ENCODE results near the gene APBB2. TPM values are rescaled to one million over a fixed set of nuclear protein-coding genes. Genes with fewer than 3 reads are reported as not detected.
"Not testable (repeated sequence)": the region's sequence is repeated elsewhere in the genome, so short reads cannot be mapped to it uniquely, and the experiment has no call there.

The APBB2 gene
- total RNA-seq, 2 experiments from 2014 or later = 0.93 to 13.6 TPM

DNA sequence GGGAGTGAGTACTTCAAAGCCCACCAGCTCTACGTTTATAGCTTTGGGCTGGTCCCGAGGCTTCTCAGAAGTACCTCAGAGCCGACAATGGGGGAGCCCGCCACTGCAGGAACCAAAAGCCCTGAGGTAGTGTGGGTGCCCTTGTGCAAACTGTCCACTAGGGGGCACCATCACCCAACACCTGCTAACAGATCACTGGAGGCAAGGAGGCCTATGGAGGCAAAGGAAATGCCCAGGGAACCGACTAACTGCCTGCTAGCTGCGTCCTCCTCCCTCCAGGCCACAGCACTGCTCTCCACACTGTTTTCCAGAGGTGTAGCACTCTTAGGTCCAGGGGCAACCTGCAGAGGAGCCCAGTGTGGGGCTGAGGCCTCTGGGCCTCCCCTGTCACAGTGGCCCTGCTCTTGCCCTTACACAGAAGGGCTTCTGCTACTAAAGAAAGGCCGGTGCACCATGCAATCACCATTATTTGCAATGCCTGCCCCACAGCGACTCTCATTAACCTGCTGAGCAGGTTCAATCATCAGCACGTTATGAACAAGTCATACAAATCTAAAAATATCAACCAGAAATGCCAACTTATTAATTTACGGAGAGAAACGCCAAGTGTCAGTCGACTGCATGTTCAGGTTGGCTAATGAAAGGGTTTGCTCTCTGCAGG, 305.5 kb downstream of the APBB2 start:
- CTCF ChIA-PET = interaction anchor here (1.2 to 6.0 kb wide), 7 partner anchors 9 to 305 kb away, joined by 3 to 26 read pairs (median 5); partner anchors contain the start of gene APBB2
- DNase-seq = peak; percentile 79
- peak; percentile 85 for ATAC-seq
- Mint-ChIP-seq H3K27me3 (no peaks in the 10 kb centered on the region), H3K9me3 (ENCODE audit: low read depth) (no peaks in the 10 kb centered on the region), H3K4me3 (no peak overlapping the region), H3K36me3 (no peaks in the 10 kb centered on the region), H3K4me1 (peaks cover 13% of the 10 kb centered on the region), H3K27ac (no peak overlapping the region)

DNA sequence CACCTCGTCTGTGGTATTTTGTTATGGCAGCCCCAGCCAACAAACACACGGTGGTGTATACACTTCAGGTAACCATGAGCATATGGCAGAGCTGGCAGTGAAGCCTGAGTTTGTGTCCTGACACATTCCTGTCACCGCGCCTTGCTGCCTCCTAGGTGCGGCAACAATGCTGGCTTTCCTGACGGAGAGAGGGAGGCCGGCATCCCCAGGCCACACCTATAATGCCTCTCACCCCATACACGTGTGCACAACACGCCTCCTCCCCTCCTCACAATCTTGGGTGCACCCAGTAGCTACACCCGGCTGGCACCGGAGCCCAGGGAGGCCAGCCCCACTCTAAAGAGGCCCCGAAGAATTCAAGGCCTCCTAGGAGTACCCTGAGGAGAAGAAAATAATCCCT, 306.0 kb downstream of the APBB2 start:
- DNase-seq (no peak), ATAC-seq (no peak)
- no peaks in the 10 kb centered on the region for H3K9me3 Mint-ChIP-seq (ENCODE audit: low read depth)
- H3K4me3 Mint-ChIP-seq = no peak overlapping the region
- CTCF ChIA-PET = interaction anchor here (1.2 to 6.0 kb wide), 7 partner anchors 8 to 306 kb away, joined by 3 to 26 read pairs (median 5); partner anchors contain the start of gene APBB2
- peaks cover 13% of the 10 kb centered on the region for H3K4me1 Mint-ChIP-seq
- no peaks in the 10 kb centered on the region for H3K27me3 Mint-ChIP-seq
- H3K27ac Mint-ChIP-seq = no peak overlapping the region
- no peaks in the 10 kb centered on the region for H3K36me3 Mint-ChIP-seq

DNA sequence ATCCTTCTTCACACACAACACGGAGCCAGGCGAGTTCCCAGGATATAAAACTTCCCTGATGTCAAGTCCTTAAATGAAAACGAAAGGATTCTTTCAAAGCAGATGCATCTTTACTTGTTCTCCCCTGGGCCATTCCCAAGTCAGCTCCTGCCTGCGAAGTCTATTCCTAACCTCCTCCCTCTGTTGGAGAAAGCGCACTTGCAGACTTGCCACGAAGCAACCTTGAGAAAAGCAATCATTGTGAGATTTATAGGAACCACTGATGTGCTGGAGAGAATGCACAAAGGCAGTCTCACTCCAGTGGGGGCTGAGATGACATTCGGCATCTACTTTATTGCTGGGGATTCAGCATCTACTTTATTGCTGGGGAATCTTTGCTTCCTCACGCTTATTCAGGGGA, 308.9 kb downstream of the APBB2 start:
- no peak for DNase-seq
- no peak overlapping the region for H3K4me3 Mint-ChIP-seq
- CTCF ChIA-PET = interaction anchor here (1.1 to 1.7 kb wide), 2 partner anchors 8 to 20 kb away, joined by 3 to 7 read pairs; no protein-coding TSS in a partner anchor
- no peaks in the 10 kb centered on the region for H3K27me3 Mint-ChIP-seq
- H3K9me3 Mint-ChIP-seq (ENCODE audit: low read depth) = no peaks in the 10 kb centered on the region
- ATAC-seq = no peak
- H3K4me1 Mint-ChIP-seq = peaks cover 13% of the 10 kb centered on the region
- H3K27ac Mint-ChIP-seq = no peak overlapping the region
- H3K36me3 Mint-ChIP-seq = no peaks in the 10 kb centered on the region

DNA sequence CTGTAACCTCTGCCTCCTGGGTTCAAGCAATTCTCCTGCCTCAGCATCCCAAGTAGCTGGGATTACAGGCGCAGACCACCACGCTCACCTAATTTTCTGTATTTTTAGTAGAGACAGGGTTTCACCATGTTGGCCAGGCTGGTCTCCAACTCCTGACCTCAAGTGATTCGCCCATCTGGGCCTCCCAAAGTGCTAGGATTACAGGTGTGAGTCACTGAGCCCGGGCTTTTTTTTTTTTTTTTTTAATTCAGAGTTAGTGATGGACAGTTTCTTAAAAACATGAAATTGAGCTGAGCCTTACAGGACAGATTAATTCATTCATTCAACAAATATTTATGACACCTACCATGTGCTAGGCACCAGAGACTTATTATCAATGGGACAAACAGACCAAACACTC, 313.8 kb downstream of the APBB2 start:
- not testable (repeated sequence) for H3K9me3 Mint-ChIP-seq (ENCODE audit: low read depth); H3K4me3 Mint-ChIP-seq; H3K36me3 Mint-ChIP-seq; ATAC-seq; DNase-seq; H3K4me1 Mint-ChIP-seq; H3K27ac Mint-ChIP-seq; H3K27me3 Mint-ChIP-seq
- CTCF ChIA-PET = interaction anchor here (0.8 to 1.3 kb wide), 4 partner anchors 8 to 165 kb away, joined by 3 to 4 read pairs (median 3); no protein-coding TSS in a partner anchor

DNA sequence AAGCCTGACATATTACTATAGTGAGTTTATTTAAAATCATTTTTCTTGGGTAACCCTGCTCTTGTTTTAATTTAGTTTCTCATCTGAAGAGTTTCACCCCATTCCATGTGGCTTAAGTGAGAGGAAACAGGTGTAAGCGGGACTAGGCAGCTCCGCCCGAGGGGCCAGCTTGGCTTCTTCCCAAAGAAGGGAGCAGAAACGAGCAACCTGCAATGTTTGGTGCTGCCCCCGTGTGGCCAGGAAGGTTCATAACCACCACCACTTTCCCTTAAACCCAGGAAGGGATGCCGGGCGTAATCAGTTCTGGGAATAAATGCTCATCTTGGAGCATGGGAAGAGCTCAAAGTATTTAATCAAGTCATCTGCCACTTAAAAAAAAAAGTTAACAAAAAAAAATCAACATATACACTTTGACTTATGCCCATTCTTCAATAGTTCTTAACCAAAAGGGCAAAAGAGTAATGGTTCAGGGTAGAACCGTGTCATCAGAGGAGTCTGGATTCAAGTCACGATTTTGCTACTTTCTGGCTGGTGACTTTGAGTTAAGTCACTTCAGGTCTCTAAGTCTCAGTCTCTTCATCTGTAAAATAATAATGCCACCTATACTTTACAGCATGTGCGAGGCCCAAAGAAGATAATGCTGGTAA, 316.7 kb downstream of the APBB2 start:
- ATAC-seq = peak; percentile 72
- H3K4me1 Mint-ChIP-seq = peaks cover 4% of the 10 kb centered on the region
- H3K27me3 Mint-ChIP-seq = no peaks in the 10 kb centered on the region

DNA sequence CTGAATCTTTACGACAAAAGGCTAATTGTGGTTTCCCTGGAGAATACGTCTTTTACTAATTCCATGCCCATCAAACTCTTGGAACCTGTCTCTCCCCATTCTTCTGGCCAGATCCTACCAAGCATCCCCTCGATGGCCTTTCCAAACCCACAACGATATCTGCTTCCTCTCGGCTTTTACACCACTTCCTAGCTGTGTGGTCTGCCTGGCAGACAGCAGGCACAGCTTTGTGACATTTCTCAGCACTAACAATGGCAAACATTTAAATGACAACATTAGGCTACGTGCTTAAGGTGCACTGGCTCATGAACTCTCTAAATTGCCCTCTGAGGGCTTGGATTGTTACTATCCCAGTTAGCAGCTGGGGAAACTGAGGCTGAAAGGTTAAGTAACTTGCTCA, 323.6 kb downstream of the APBB2 start:
- DNase-seq (no peak), ATAC-seq (no peak)
- Mint-ChIP-seq H3K36me3 (no peaks in the 10 kb centered on the region), H3K27me3 (peaks cover 4% of the 10 kb centered on the region), H3K4me1 (peaks cover 7% of the 10 kb centered on the region), H3K27ac (no peak overlapping the region), H3K4me3 (no peak overlapping the region), H3K9me3 (ENCODE audit: low read depth) (no peaks in the 10 kb centered on the region)
- CTCF ChIA-PET = no interaction called here

More for the DNA sequence above, 316.7 kb downstream of the APBB2 start:
- Mint-ChIP-seq H3K36me3 (no peaks in the 10 kb centered on the region), H3K27ac (no peak overlapping the region), H3K4me3 (peak overlapping the region; percentile 24), H3K9me3 (ENCODE audit: low read depth) (no peaks in the 10 kb centered on the region)
- CTCF ChIA-PET = interaction anchor here (0.6 to 3.9 kb wide), 18 partner anchors 8 to 779 kb away, joined by 3 to 26 read pairs (median 4); no protein-coding TSS in a partner anchor
- peak; percentile 65 for DNase-seq

DNA sequence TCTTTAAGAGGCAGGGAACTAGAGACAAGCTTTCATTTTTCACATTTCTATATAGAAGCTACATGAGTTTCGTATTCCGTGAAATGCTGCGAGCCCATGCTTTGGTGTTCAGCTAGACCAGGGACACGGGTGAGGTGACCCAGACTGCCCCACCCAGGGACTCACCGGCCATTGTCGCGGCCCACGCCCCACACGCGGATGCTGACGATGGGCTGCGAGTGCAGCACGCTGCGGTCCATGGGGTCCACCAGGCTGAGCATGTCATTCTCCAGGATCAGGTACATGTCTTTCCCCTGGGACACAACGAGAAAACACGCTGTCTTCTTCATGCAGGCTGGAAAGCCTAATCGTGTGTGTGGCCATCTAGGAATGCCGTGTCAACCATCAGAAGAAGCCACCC, 324.1 kb downstream of the APBB2 start:
- Mint-ChIP-seq H3K4me1 (peaks cover 7% of the 10 kb centered on the region), H3K9me3 (ENCODE audit: low read depth) (no peaks in the 10 kb centered on the region), H3K4me3 (no peak overlapping the region), H3K27ac (no peak overlapping the region), H3K36me3 (no peaks in the 10 kb centered on the region), H3K27me3 (peaks cover 5% of the 10 kb centered on the region)
- CTCF ChIA-PET = no interaction called here
- ATAC-seq = no peak
- no peak for DNase-seq

DNA sequence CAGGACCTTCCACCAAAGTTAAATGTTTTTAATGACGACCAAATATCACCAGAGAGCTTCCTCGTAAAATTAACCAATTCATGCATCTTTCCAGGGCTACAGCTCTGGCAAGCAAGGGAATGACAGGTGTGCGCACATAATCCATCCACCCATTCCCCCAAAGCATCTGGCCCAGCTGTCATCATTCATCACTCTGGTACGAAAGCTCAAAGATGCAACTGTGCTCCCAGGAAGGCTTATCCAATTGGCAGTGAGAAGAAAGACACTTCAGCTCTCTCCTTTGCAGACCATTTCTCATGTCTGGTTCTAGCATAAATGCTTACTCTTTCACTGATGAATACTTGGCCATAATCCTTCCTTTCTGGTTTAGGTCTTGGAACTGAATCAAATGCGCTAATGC, 325.4 kb downstream of the APBB2 start:
- ATAC-seq (no peak), DNase-seq (no peak)
- Mint-ChIP-seq H3K36me3 (no peaks in the 10 kb centered on the region), H3K27me3 (peaks cover 12% of the 10 kb centered on the region), H3K27ac (no peak overlapping the region), H3K4me3 (no peak overlapping the region), H3K4me1 (peaks cover 7% of the 10 kb centered on the region), H3K9me3 (ENCODE audit: low read depth) (no peaks in the 10 kb centered on the region)
- CTCF ChIA-PET = interaction anchor here (0.9 to 2.7 kb wide), 2 partner anchors 9 to 11 kb away, joined by 3 to 10 read pairs; no protein-coding TSS in a partner anchor

DNA sequence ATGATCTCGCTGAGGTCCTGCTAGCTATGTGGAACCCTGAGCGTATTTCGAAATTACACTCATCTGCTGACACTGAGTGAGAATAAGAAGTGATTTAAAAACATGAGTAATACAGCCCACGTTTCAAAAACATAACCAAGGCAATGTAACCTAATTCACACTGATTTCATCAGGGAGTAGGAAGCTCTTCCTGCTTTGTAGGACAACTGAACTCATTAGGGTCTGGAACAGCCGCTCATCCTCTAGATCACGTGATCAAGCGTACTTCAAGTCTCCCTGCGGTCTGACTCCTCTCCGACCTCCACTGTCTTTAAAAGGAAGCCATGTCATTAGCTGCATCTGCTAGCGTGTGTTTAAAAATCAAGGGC, 326.6 kb downstream of the APBB2 start:
- CTCF ChIA-PET = interaction anchor here (1.1 to 2.7 kb wide), 2 partner anchors 10 to 47 kb away, joined by 6 to 10 read pairs; no protein-coding TSS in a partner anchor
- ATAC-seq = no peak
- Mint-ChIP-seq H3K9me3 (ENCODE audit: low read depth) (no peaks in the 10 kb centered on the region), H3K27me3 (peaks cover 15% of the 10 kb centered on the region), H3K4me1 (peaks cover 7% of the 10 kb centered on the region), H3K27ac (no peak overlapping the region), H3K36me3 (no peaks in the 10 kb centered on the region), H3K4me3 (no peak overlapping the region)
- no peak for DNase-seq

DNA sequence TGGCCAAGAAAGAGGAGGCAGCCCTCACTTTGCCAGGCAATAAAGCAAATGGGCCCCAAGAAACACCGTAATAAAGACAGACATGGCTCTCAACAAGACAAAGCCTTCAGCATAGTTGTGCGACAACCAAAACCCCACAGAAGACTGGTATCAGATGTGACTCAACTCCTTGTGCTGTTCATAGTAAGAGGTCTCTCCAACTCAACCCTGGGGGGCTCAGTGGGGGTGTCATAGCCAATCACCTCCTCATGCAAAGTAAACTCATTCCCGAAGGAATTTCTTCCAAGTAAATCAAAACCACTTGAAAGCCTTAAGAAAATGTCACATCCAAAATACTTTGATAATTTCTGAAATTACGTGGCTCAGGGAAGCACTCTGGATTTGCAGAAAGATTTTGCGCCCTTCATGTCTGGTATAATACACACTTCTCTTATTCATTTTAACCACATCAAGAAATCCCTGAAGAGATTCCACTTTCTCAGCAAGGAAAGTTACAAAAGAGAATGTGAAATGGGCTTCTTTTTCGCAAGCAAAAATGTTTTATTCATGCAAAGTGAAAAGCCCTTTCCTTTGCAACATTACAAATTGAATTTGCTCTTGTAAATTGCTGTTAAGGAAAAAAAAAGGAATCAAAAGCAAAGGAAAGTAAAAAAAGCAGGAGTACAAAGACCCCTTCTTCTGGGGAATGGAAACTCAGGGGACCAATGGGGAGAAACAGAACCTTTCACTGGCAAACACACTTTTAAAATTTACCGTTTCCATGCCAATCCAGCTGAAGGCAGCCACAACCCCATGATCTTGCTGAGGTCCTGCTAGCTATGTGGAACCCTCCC, 327.2 kb downstream of the APBB2 start:
- H3K27ac Mint-ChIP-seq = no peak overlapping the region
- CTCF ChIA-PET = interaction anchor here (1.1 to 2.7 kb wide), 2 partner anchors 11 to 46 kb away, joined by 6 to 10 read pairs; no protein-coding TSS in a partner anchor
- H3K4me1 Mint-ChIP-seq = peaks cover 7% of the 10 kb centered on the region
- ATAC-seq = no peak
- no peak for DNase-seq
- no peaks in the 10 kb centered on the region for H3K9me3 Mint-ChIP-seq (ENCODE audit: low read depth)
- H3K4me3 Mint-ChIP-seq = no peak overlapping the region
- no peaks in the 10 kb centered on the region for H3K36me3 Mint-ChIP-seq
- H3K27me3 Mint-ChIP-seq = peaks cover 18% of the 10 kb centered on the region

DNA sequence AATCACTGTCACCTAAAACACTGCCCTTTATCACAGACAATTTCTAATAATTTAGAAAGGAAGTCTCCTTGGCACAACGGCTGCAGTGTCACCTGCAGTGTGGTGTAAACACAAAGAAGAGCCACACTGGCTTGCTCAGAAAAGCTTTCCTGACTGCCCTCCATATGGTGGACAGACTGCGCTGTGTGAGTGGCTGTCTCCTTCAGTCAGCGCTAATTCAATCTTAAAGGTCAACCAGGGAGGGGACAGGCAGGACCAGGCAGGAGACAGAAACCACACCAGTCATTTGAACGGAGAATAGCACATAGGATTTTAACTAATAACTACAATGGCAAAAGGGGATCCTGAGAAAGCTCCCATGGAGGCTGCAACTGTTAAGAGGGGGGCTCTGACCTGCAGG, 332.5 kb downstream of the APBB2 start:
- H3K4me3 Mint-ChIP-seq = no peak overlapping the region
- no peak for DNase-seq
- ATAC-seq = no peak
- no peaks in the 10 kb centered on the region for H3K9me3 Mint-ChIP-seq (ENCODE audit: low read depth)
- H3K4me1 Mint-ChIP-seq = no peaks in the 10 kb centered on the region
- H3K27me3 Mint-ChIP-seq = peaks cover 46% of the 10 kb centered on the region
- no peak overlapping the region for H3K27ac Mint-ChIP-seq
- CTCF ChIA-PET = interaction anchor here (2.8 kb wide), 1 partner anchor 15 kb away, joined by 13 read pairs; no protein-coding TSS in a partner anchor
- no peaks in the 10 kb centered on the region for H3K36me3 Mint-ChIP-seq

DNA sequence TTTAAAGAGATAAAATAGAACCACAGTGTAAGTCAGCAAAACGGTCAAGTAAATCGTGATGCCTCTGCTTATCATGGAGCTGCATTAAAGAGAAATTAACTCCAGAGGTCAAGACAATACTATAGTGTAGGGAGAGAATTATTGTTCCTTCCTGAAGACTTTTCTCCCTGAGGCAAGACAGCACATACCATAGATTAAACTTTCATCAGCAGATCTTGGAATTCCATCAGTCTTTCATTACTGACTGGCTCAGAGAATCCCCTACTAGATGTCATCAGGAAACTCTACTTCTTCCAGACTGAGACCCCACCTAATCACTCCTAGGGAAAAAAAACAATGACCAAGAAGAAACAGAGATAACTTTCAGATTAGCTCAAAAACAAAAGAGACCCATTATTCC, 333.2 kb downstream of the APBB2 start:
- no peaks in the 10 kb centered on the region for H3K9me3 Mint-ChIP-seq (ENCODE audit: low read depth)
- H3K27ac Mint-ChIP-seq = no peak overlapping the region
- ATAC-seq (no peak), DNase-seq (no peak)
- H3K36me3 Mint-ChIP-seq = no peaks in the 10 kb centered on the region
- no peak overlapping the region for H3K4me3 Mint-ChIP-seq
- H3K27me3 Mint-ChIP-seq = peaks cover 51% of the 10 kb centered on the region
- CTCF ChIA-PET = interaction anchor here (1.1 to 2.8 kb wide), 3 partner anchors 16 to 44 kb away, joined by 3 to 13 read pairs (median 4); no protein-coding TSS in a partner anchor
- no peaks in the 10 kb centered on the region for H3K4me1 Mint-ChIP-seq

DNA sequence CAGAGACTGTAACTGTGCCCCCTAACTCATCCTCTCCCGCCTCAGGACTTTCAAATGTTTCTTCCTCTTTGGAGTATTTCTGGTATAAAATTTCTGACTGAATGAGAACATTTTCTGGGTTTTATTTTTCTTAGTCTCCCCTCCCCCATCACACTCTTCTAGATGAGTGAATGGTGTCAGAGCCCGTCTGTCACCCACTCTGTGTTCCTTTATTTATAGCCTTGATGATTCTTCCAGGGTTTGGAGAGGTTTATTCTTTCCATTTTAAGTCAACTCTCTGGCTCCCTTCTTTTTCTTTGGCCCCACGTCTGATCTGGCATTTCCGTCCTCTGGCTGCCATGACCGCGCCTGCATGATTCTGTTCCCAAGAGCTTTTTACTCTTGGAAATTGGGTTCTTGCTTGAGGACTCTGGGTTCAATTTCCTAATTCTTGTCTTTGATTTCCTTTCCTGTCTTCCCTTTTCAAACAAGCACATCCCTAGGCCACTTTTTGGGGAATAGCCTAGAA, 335.7 kb downstream of the APBB2 start:
- ATAC-seq (no peak), DNase-seq (no peak)
- Mint-ChIP-seq H3K36me3 (no peaks in the 10 kb centered on the region), H3K4me3 (no peak overlapping the region), H3K4me1 (no peaks in the 10 kb centered on the region), H3K27me3 (peaks cover 45% of the 10 kb centered on the region), H3K9me3 (ENCODE audit: low read depth) (no peaks in the 10 kb centered on the region), H3K27ac (no peak overlapping the region)
- CTCF ChIA-PET = no interaction called here

Data from activated CD8-positive, alpha-beta memory T cell treated with anti-CD3 and anti-CD28 coated beads, Interleukin-2, amount 10 ng/mL, durations not matched to agents 7 days and 5 days (primary cell).